ENCODE results near the gene ZNHIT6. TPM values are rescaled to one million over a fixed set of nuclear protein-coding genes. Genes with fewer than 3 reads are reported as not detected.

The ZNHIT6 gene
- total and polyA plus RNA-seq, 2 of the 8 experiments (the other 6 are each of a cell fraction or from before 2014, with no cell fraction given), result 5.9 to 17.2 TPM

DNA sequence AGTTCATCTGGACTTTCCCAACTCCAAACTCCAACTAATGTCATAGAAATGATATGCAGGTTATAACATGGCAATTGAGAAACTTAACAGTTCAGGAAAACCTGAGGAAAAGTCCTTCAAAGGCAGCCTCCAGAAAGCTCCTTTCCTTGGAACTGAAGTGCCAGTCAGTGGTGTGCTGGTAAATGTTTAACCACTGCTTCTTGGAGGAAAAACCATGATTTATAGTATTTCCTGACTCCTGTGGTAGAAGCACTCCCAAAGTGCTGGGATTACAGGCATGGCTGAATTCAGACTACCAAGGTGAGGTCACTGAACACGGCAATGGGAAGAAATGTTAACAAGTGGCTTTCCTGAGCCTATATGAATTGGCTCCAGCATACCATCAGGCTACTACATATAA, 26.7 kb upstream of the ZNHIT6 start:
- FAIRE-seq (no peak), DNase-seq (ENCODE audit: low read depth in 1 of 2, low spot score in 2 of 2) (no peak)
- no peaks in the 10 kb centered on the region for H3K4me1 ChIP-seq (replicated peaks in 1 of 4; ENCODE audit: control insufficient read depth in 3 of 4, insufficient read depth in 4 of 4, low read length in 3 of 4)
- WGBS, 2 experiments (ENCODE audit: extremely low coverage in 1 of 2, insufficient coverage in 1 of 2, insufficient read length in 1 of 2, insufficient replicate concordance in 2 of 2, low coverage in 1 of 2, low lambda C conversion rate in 2 of 2, missing lambda C conversion rate in 1 of 2), result 94% methylated on average over 1 of the region's 1 CpG; no CpG with 5 or more reads in 1 of the 2 experiments
- H3K27ac ChIP-seq (ENCODE audit: low read depth, low read length), result no peak overlapping the region
- TF ChIP-seq NANOG (IDR thresholded peaks at IDR 0.05; ENCODE audit: insufficient read depth, low read depth, low read length, poor library complexity, severe bottlenecking) (no peak), POLR2A (IDR thresholded peaks at IDR 0.05; ENCODE audit: control extremely low read depth in 1 of 2, low read depth in 2 of 2, low read length in 2 of 2) (no peak), TAF1 (IDR thresholded peaks at IDR 0.05; ENCODE audit: low read depth, low read length) (no peak), JUND (IDR thresholded peaks at IDR 0.05; ENCODE audit: low read length) (no peak), SUZ12 (IDR thresholded peaks at IDR 0.05; ENCODE audit: low read length) (no peak), KDM1A (IDR thresholded peaks at IDR 0.05; ENCODE audit: borderline replicate concordance, low read length) (no peak)
- TF ChIP-seq, protein P1, sequence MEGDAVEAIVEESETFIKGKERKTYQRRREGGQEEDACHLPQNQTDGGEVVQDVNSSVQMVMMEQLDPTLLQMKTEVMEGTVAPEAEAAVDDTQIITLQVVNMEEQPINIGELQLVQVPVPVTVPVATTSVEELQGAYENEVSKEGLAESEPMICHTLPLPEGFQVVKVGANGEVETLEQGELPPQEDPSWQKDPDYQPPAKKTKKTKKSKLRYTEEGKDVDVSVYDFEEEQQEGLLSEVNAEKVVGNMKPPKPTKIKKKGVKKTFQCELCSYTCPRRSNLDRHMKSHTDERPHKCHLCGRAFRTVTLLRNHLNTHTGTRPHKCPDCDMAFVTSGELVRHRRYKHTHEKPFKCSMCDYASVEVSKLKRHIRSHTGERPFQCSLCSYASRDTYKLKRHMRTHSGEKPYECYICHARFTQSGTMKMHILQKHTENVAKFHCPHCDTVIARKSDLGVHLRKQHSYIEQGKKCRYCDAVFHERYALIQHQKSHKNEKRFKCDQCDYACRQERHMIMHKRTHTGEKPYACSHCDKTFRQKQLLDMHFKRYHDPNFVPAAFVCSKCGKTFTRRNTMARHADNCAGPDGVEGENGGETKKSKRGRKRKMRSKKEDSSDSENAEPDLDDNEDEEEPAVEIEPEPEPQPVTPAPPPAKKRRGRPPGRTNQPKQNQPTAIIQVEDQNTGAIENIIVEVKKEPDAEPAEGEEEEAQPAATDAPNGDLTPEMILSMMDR (IDR thresholded peaks at IDR 0.05; ENCODE audit: control extremely low read depth in 1 of 3, insufficient read depth in 1 of 3, low read depth in 1 of 3, low read length in 3 of 3), result no peak
- H2BK120ac ChIP-seq (replicated peaks; ENCODE audit: low read depth, low read length), result no peak overlapping the region
- no peak overlapping the region for H2BK12ac ChIP-seq (ENCODE audit: low read depth, low read length)
- no peak overlapping the region for H3K4me3 ChIP-seq (ENCODE audit: extremely low read depth in 1 of 4, insufficient read depth in 2 of 4, low read depth in 3 of 4, low read length in 4 of 4)
- no peak overlapping the region for H4K5ac ChIP-seq (ENCODE audit: insufficient read length, low read depth, low read length)
- no peaks in the 10 kb centered on the region for H3K23me2 ChIP-seq (ENCODE audit: low read depth, low read length)
- no peak overlapping the region for H2AFZ ChIP-seq (ENCODE audit: low read length)
- CTCF ChIA-PET (ENCODE audit: partially characterized antibody), result no interaction called here
- no peaks in the 10 kb centered on the region for H3K36me3 ChIP-seq (ENCODE audit: control insufficient read depth in 2 of 4, insufficient read depth in 4 of 4, low read length in 3 of 4)
- no peak overlapping the region for H4K91ac ChIP-seq (replicated peaks; ENCODE audit: insufficient read length, low read length)
- no peaks in the 10 kb centered on the region for H3K27me3 ChIP-seq (replicated peaks in 1 of 4; ENCODE audit: control insufficient read depth in 3 of 4, extremely low read depth in 1 of 4, insufficient read depth in 3 of 4, low read length in 3 of 4)
- no peaks in the 10 kb centered on the region for H3K79me2 ChIP-seq (ENCODE audit: control insufficient read depth in 1 of 2, insufficient read depth in 2 of 2, low read length in 2 of 2)
- POLR2A ChIA-PET (ENCODE audit: partially characterized antibody), result no interaction called here
- no peak overlapping the region for H2BK20ac ChIP-seq (ENCODE audit: low read length)
- no peak overlapping the region for H2BK5ac ChIP-seq (ENCODE audit: low read depth, low read length)
- no peak overlapping the region for H3K56ac ChIP-seq (replicated peaks; ENCODE audit: insufficient read length, low read depth, low read length)
- no peaks in the 10 kb centered on the region for H3K79me1 ChIP-seq (ENCODE audit: low read depth, low read length)
- no peak overlapping the region for H3K4ac ChIP-seq (replicated peaks; ENCODE audit: insufficient read length, low read depth, low read length)
- H2AK5ac ChIP-seq (ENCODE audit: low read depth, low read length), result no peak overlapping the region
- H3K23ac ChIP-seq (ENCODE audit: insufficient read length), result no peak overlapping the region
- H3K4me2 ChIP-seq (ENCODE audit: insufficient read depth in 1 of 2, low read depth in 2 of 2, low read length in 2 of 2), result no peak overlapping the region
- H3K18ac ChIP-seq (ENCODE audit: extremely low read depth, low read length), result no peak overlapping the region
- no peak overlapping the region for H3K9ac ChIP-seq (replicated peaks in 1 of 4; ENCODE audit: extremely low read depth in 1 of 4, low read depth in 3 of 4, low read length in 3 of 4)
- H4K20me1 ChIP-seq (replicated peaks in 1 of 2; ENCODE audit: control insufficient read depth in 1 of 2, insufficient read depth in 2 of 2, low read length in 2 of 2), result no peaks in the 10 kb centered on the region
- H3K9me3 ChIP-seq (ENCODE audit: insufficient read depth in 2 of 2, low read depth in 1 of 2, low read length in 1 of 2), result no peaks in the 10 kb centered on the region
- no peak overlapping the region for H2BK15ac ChIP-seq (ENCODE audit: low read length)
- no peak overlapping the region for H3K14ac ChIP-seq (ENCODE audit: insufficient read length)
- H4K8ac ChIP-seq (ENCODE audit: extremely low read depth, insufficient read depth, low read length), result no peak overlapping the region
